MCF 10A (cell line): ENCODE results near the gene GUCY2C. TPM values are rescaled to one million over a fixed set of nuclear protein-coding genes. Genes with fewer than 3 reads are reported as not detected.

Experiments used
- BruUV-seq: library from RNA; stranded (reverse); fragments of 400-500 nt; replicated peaks from 2 replicates; lab custom pipeline; 2021; lab: Mats Ljungman, UMichigan
- CTCF ChIA-PET: fragments of 300-600 bp; sonication (Branson Sonifier 250); formaldehyde crosslinking; extraction: SDS; loops from one replicate; lab custom pipeline; 2021; ENCODE audit warnings: antibody characterized with exemption, inconsistent platforms; lab: Yijun Ruan, JAX
- POLR2A ChIA-PET: fragments of 300-600, 350-650 bp; sonication (Branson Sonifier 250); formaldehyde crosslinking; extraction: SDS; loops from one replicate; lab custom pipeline; 2020; ENCODE audit warnings: antibody characterized with exemption, inconsistent platforms; lab: Yijun Ruan, JAX
- DNase-seq: peaks from one replicate; pipeline ENCODE4 v3.0.0-alpha.2; 2018; ENCODE audit not compliant: unreplicated experiment
- H3K27ac Mint-ChIP-seq: one replicate; pipeline ENCODE4 v1.8.0; 2022; ENCODE audit warnings: mild to moderate bottlenecking, low read depth, mixed read lengths; ENCODE audit not compliant: unreplicated experiment
- H3K27me3 Mint-ChIP-seq: one replicate; pipeline ENCODE4 v1.8.0; 2022; ENCODE audit warnings: mixed read lengths; ENCODE audit not compliant: insufficient read depth, unreplicated experiment
- H3K36me3 Mint-ChIP-seq: one replicate; pipeline ENCODE4 v1.8.0; 2022; ENCODE audit warnings: mild to moderate bottlenecking, moderate library complexity, mixed read lengths; ENCODE audit not compliant: insufficient read depth, unreplicated experiment
- H3K4me1 Mint-ChIP-seq: one replicate; pipeline ENCODE4 v1.8.0; 2022; ENCODE audit warnings: mixed read lengths; ENCODE audit not compliant: insufficient read depth, unreplicated experiment
- H3K4me3 Mint-ChIP-seq: one replicate; pipeline ENCODE4 v1.8.0; 2022; ENCODE audit warnings: mild to moderate bottlenecking, moderate library complexity, mixed read lengths; ENCODE audit not compliant: unreplicated experiment
- H3K9me3 Mint-ChIP-seq: one replicate; pipeline ENCODE4 v1.8.0; 2022; ENCODE audit warnings: mixed read lengths; ENCODE audit not compliant: unreplicated experiment
- CTCF ChIP-seq: fragments of 200-600 bp; IDR thresholded peaks from one replicate; pipeline ENCODE4 v1.8.0; 2022; ENCODE audit warnings: antibody characterized with exemption, mild to moderate bottlenecking; ENCODE audit not compliant: unreplicated experiment
- intact Hi-C: fragments of 100-400 bp; cut with micrococcal nuclease; formaldehyde crosslinking; loops from 2 replicates; pipeline ENCODE4 v1.14.1; 2022
- total RNA-seq: library from RNA; stranded (reverse); gene quantifications from 2 replicates; pipeline ENCODE4 v1.2.3, GENCODE V29; 2022

GUCY2C gene
- total RNA-seq, 1 experiment from 2014 or later = not detected

- CTCF ChIA-PET = interaction anchor here (0.6 to 2.1 kb wide), 3 partner anchors 15 to 36 kb away, joined by 3 to 8 read pairs (median 3); no protein-coding TSS in a partner anchor
- no peak for DNase-seq
- Mint-ChIP-seq H3K27ac (no peak overlapping the region), H3K4me1 (peaks cover 6% of the 10 kb centered on the region), H3K27me3 (no peaks in the 10 kb centered on the region), H3K4me3 (no peak overlapping the region), H3K36me3 (no peaks in the 10 kb centered on the region), H3K9me3 (peaks cover 5% of the 10 kb centered on the region)
- TF ChIP-seq CTCF = no peak
- intact Hi-C loops = no loop called here
- no TSS peak for BruUV-seq
- POLR2A ChIA-PET = interaction anchor here (0.6 to 1.2 kb wide), 2 partner anchors 22 to 117 kb away, joined by 3 to 4 read pairs; no protein-coding TSS in a partner anchor
Measured at GRCh38 chr12:14654416-14654815, 42.0 kb downstream of the GUCY2C start.

- Mint-ChIP-seq H3K36me3 (no peaks in the 10 kb centered on the region), H3K4me3 (no peak overlapping the region), H3K27me3 (no peaks in the 10 kb centered on the region), H3K9me3 (peaks cover 5% of the 10 kb centered on the region), H3K4me1 (peaks cover 6% of the 10 kb centered on the region), H3K27ac (no peak overlapping the region)
- ChIA-PET CTCF (interaction anchor here (0.9 kb wide), 1 partner anchor 27 kb away, joined by 3 read pairs; no protein-coding TSS in a partner anchor), POLR2A (no interaction called here)
- no TSS peak for BruUV-seq
- intact Hi-C loops = no loop called here
- no peak for DNase-seq
- TF ChIP-seq CTCF = no peak
Measured at GRCh38 chr12:14652483-14652882, 43.9 kb downstream of the GUCY2C start.

GRCh38 chr12:14651371-14651770 lies 45.0 kb downstream of the GUCY2C start:
- DNase-seq = no peak
- Mint-ChIP-seq H3K36me3 (peaks cover 6% of the 10 kb centered on the region), H3K4me3 (no peak overlapping the region), H3K27ac (no peak overlapping the region), H3K27me3 (no peaks in the 10 kb centered on the region), H3K9me3 (peaks cover 5% of the 10 kb centered on the region), H3K4me1 (peaks cover 6% of the 10 kb centered on the region)
- POLR2A ChIA-PET = no interaction called here
- no TSS peak for BruUV-seq
- CTCF ChIA-PET = no interaction called here
- no peak for TF ChIP-seq CTCF
- intact Hi-C loops = no loop called here

- Mint-ChIP-seq H3K4me1 (peaks cover 6% of the 10 kb centered on the region), H3K27me3 (no peaks in the 10 kb centered on the region), H3K27ac (no peak overlapping the region), H3K4me3 (no peak overlapping the region), H3K9me3 (peaks cover 5% of the 10 kb centered on the region), H3K36me3 (peaks cover 6% of the 10 kb centered on the region)
- no TSS peak for BruUV-seq
- TF ChIP-seq CTCF = no peak
- intact Hi-C loops = no loop called here
- ChIA-PET CTCF (interaction anchor here (0.6 kb wide), 3 partner anchors 80 to 452 kb away, joined by 3 read pairs; no protein-coding TSS in a partner anchor), POLR2A (no interaction called here)
- no peak for DNase-seq
Measured at GRCh38 chr12:14650789-14651188, 45.6 kb downstream of the GUCY2C start.
